GM08714 (cell line): ENCODE measurements around the gene CACNG3.

Experiments used
- H3K4me3 ChIP-seq: fragments of 200-500 bp; sonication (Bioruptor generic); 2 replicates; pipeline ENCODE4 v1.5.1; 2014; ENCODE audit warnings: mild to moderate bottlenecking, low read length, inconsistent platforms
- ZNF274 ChIP-seq: IDR thresholded peaks from 2 replicates; pipeline ENCODE4 v1.6.1; 2012; ENCODE audit warnings: mild to moderate bottlenecking, low read depth, low read length

Gene CACNG3

DNA sequence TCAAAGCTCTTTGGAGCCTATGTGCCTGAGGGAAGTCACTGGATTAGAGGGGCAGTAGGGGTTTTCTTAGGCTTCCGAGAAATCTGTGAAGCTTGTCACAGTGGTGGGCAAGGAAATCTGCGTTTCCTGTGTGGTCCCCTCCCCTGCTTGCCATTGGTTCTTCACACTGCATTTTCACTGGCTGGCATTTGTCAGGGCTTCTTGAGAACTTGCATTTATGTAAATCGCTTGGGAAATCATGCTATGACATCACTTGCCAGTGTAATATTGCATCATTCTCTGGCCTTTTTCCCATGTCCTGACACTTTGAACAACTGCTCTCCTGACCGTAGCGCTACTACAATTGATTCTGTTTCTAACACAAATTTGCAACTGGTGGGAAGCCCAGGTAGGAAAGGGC lies 1.8 kb downstream of the CACNG3 start:
- no peak for TF ChIP-seq ZNF274
- no peak overlapping the region for H3K4me3 ChIP-seq

DNA sequence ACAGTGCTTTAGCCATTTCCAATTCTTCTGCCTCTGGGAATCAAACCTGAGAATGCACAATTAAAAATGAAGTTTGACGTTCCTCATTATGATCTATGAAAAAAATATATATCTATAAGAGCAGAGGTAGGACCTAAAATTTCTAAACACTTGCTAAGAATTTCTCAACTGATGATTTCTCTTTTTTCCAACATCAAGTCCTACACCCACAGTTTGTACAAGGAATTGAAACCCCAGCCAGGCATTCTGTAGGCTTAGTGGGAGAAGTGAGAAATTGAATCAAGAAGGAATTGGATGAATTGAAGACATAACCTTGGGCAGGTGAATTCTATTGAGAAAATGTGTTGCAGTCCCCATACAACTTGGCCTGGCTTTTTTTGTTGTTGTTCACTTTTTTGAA lies 2.7 kb downstream of the CACNG3 start:
- TF ChIP-seq ZNF274, result no peak
- no peak overlapping the region for H3K4me3 ChIP-seq

DNA sequence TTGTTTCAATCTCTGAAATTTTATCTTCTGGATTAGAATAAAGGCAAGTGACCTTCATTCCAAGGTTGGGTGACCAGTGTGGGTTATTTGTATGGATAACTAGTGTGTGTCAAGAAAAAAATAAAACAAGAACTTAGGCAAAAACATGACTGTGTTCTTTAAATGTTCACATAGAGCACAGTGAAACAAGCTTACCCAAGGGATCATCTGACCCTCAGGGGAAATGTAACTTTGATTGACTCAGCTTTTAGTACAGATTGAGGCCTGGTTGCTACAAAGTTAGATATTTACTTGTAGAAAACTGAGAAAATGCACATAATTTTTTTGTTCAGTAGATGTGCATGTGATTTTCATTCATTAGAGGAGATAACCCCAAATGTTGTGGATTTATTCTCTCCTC lies 6.7 kb downstream of the CACNG3 start:
- no peak for TF ChIP-seq ZNF274
- H3K4me3 ChIP-seq, result no peak overlapping the region

DNA sequence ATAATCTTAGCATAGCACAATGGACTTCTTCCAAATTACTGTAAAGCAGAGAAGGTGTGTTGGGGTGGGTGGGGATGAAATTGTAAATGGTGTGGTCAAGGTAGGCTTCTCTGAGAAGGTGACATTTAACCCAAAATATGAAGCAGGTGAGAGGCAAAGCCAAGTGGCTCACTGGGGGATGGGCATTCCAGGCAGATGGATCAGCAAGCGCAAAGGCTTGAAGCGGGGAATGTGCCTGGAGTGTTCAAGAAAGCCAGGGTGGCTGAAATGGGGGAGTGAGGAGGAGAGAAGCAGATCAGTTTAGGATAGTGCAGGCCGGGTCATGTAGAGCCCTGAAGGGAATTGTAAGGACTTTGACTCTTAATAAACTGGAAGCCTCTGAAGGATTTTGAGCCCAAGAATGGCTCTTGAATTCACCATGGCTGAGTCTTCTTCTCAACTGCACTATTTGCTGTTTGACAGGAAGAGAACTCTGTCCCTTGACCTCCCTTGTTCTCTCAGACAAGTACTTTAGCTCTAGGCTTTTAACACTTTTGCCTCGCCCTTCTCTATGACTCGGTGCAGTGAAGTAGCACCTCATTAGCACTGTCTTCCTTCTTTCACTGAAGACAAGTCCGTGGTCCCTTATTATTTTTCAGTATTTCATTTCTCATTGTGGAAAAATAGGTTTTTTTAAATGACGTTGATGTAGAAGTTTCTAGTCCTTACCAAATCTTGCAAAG lies 14.7 kb downstream of the CACNG3 start:
- TF ChIP-seq ZNF274, result no peak

DNA sequence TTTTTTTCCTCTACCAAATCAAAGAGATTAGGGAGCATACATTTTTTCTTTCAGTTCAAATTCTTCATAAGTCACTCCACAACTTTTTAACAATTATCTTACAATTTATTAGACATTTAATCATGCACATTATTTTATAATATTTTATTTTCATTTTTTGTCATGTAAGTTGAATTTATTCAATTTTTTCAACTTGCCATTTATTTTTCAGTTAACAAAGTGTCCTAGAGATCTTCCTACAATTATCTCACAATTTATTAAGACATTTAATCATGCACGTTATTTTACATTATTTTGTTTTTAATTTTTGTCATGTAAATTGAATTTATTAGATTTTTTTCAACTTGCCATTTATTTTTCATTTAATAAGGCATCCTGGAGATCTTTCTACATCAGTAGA lies 16.2 kb downstream of the CACNG3 start:
- H3K4me3 ChIP-seq, result no peak overlapping the region
- no peak for TF ChIP-seq ZNF274

More for the DNA sequence above, 14.7 kb downstream of the CACNG3 start:
- H3K4me3 ChIP-seq, result no peak overlapping the region

DNA sequence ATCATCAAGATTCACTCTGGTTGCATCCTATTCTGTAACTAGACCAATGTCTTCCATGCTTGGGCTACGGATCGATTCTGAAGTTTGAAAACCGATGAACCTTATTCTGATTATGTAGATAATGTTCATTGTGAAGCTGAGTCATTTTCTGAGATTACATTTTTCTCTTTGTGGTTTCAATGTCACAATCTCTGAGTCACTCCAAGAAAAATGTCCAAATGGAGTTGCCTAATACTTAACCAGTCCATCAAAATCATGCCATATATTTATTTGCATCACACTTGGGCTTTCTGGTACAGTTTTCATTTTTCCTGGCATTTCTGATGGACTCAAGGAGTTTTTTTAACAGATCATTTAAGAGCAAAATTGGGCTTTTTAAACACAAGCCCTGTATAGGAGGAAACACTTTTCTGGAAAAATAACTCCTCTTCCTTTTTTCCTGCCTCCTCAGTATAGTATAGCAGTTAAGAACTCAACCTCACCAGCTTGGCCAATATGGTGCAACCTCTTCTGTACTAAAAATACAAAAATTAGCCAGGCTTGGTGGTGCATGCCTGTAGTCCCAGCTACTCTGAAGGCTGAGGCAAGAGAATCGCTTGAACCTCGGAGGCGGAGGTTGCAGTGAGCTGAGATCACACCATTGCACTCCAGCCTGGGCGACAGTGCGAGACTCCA lies 17.5 kb downstream of the CACNG3 start:
- no peak for TF ChIP-seq ZNF274

DNA sequence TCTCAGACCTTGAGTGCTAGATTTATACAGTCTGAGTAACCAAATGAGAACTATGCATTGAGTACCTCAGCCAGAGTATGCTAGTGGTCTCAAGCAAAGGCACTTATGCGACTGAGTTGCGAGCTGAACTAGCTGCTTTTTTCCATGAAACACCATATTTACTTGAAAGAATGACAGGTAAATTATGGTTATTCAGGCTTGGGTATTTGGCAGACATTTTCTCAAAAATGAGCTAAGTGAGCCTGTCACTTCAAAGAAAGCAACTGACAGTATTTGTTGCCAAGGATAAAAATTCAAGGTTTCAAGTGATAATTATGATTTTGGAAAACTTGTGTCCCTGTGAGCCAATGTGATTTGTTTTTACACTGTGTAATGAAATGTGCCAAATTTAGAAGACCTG lies 19.3 kb downstream of the CACNG3 start:
- TF ChIP-seq ZNF274, result no peak
- H3K4me3 ChIP-seq, result no peak overlapping the region

More for the DNA sequence above, 17.5 kb downstream of the CACNG3 start:
- no peak overlapping the region for H3K4me3 ChIP-seq

GRCh38 chr16:24279982-24280515 lies 23.9 kb downstream of the CACNG3 start:
- no peak overlapping the region for H3K4me3 ChIP-seq
- no peak for TF ChIP-seq ZNF274

DNA sequence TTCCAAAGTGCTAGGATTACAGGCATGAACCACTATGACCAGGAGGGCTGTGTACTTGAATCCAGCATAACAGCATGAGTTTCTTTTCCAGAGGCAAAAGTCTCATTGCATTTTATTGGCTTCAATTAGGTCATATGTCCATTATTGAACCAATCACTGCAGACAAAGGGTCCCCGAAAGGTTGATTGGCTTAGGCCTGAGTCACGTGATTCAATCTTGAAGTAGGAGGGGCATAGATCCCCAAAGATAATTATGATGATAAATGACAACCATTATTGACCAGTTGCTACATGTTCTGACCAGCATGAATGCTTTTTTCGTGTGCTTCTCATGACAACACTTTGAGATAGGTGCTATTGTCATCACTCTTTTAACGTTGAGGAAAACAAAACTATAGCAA lies 25.3 kb downstream of the CACNG3 start:
- H3K4me3 ChIP-seq, result no peak overlapping the region
- TF ChIP-seq ZNF274, result no peak

GRCh38 chr16:24282141-24282540 lies 26.0 kb downstream of the CACNG3 start:
- H3K4me3 ChIP-seq, result no peak overlapping the region
- TF ChIP-seq ZNF274, result no peak

GRCh38 chr16:24286741-24287405 lies 30.7 kb downstream of the CACNG3 start:
- TF ChIP-seq ZNF274, result no peak
- H3K4me3 ChIP-seq, result no peak overlapping the region

- H3K4me3 ChIP-seq, result no peak overlapping the region
These were observed 32.4 kb downstream of the CACNG3 start for GRCh38 chr16:24288516-24288915.

GRCh38 chr16:24289166-24289700 lies 33.1 kb downstream of the CACNG3 start:
- H3K4me3 ChIP-seq, result no peak overlapping the region

More at GRCh38 chr16:24288516-24288915, 32.4 kb downstream of the CACNG3 start:
- TF ChIP-seq ZNF274, result no peak

DNA sequence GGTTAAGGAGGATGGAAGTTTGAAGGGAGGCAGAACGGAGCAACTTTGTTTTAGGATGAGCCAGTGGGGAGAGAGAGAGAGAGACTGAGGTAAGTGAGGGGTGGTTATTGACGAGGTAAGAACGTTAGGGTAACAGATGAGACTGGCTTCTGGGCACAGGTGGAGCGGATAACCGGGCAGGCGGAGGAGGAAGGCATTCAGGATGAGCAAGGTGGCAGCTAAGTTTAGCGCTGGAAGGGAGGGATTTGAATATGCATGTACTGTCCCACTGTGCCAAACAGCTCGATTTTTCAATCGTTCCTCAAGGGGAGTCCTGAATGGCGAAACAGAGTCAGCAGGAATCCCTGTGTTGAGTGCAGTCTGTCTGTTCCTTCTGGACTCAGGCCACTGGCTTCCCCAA lies 35.8 kb downstream of the CACNG3 start:
- no peak for TF ChIP-seq ZNF274

More at GRCh38 chr16:24289166-24289700, 33.1 kb downstream of the CACNG3 start:
- TF ChIP-seq ZNF274, result no peak

More for the DNA sequence above, 35.8 kb downstream of the CACNG3 start:
- no peak overlapping the region for H3K4me3 ChIP-seq
